Smooth muscle cell (in vitro differentiated cells): Measurements from ENCODE around the gene AATK. TPM values are rescaled to one million over a fixed set of nuclear protein-coding genes. Genes with fewer than 3 reads are reported as not detected.

Source experiments
- DNase-seq: peaks from one replicate; lab custom pipeline; 2025; ENCODE audit not compliant: unreplicated experiment; lab: John Stamatoyannopoulos, UW
- H2AFZ ChIP-seq: fragments of 200-600 bp; sonication (generic); 2 replicates; pipeline ENCODE4 v1.6.0; 2016; ENCODE audit warnings: antibody characterized with exemption, low read depth, mild to moderate bottlenecking
- H3F3A ChIP-seq: fragments of 200-600 bp; sonication (generic); 2 replicates; pipeline ENCODE4 v1.6.0; 2017; ENCODE audit warnings: antibody characterized with exemption, low read depth
- H3K27ac ChIP-seq: fragments of 200-600 bp; sonication (generic); 2 replicates; pipeline ENCODE4 v1.5.1; 2016; ENCODE audit warnings: low read depth, mild to moderate bottlenecking
- H3K27me3 ChIP-seq: fragments of 200-600 bp; sonication (generic); 2 replicates; pipeline ENCODE4 v1.6.1; 2016; ENCODE audit warnings: low read depth, mild to moderate bottlenecking
- H3K36me3 ChIP-seq: fragments of 200-600 bp; sonication (generic); 2 replicates; pipeline ENCODE4 v1.5.1; 2016; ENCODE audit warnings: low read depth
- H3K4me1 ChIP-seq: fragments of 200-600 bp; sonication (generic); 2 replicates; pipeline ENCODE4 v1.5.1; 2016; ENCODE audit warnings: low read depth
- H3K4me2 ChIP-seq: fragments of 200-600 bp; sonication (generic); 2 replicates; pipeline ENCODE4 v1.6.0; 2016; ENCODE audit warnings: mild to moderate bottlenecking
- H3K4me3 ChIP-seq: fragments of 200-600 bp; sonication (generic); 2 replicates; pipeline ENCODE4 v1.5.1; 2016; ENCODE audit warnings: mild to moderate bottlenecking
- H3K79me2 ChIP-seq: fragments of 200-600 bp; sonication (generic); 2 replicates; pipeline ENCODE4 v1.6.0; 2016; ENCODE audit warnings: low read depth, mild to moderate bottlenecking
- H3K9ac ChIP-seq: fragments of 200-600 bp; sonication (generic); 2 replicates; pipeline ENCODE4 v1.6.0; 2016; ENCODE audit warnings: low read depth
- H3K9me3 ChIP-seq: fragments of 200-600 bp; sonication (generic); replicated peaks from 2 replicates; pipeline ENCODE4 v1.5.1; 2016; ENCODE audit warnings: low read depth
- H4K20me1 ChIP-seq: fragments of 200-600 bp; sonication (generic); 2 replicates; pipeline ENCODE4 v1.6.0; 2016; ENCODE audit warnings: low read depth
- CTCF ChIP-seq: fragments of 200-600 bp; sonication (generic); IDR thresholded peaks from 2 replicates; pipeline ENCODE4 v1.5.1; 2017; ENCODE audit warnings: borderline replicate concordance, mild to moderate bottlenecking, antibody characterized with exemption; ENCODE audit not compliant: insufficient read depth, poor library complexity, severe bottlenecking
- WGBS: methylation state at CpG from one replicate; pipeline ENCODE4 v1.1.7; 2016; ENCODE audit warnings: low lambda C conversion rate; 5-methylcytosine and 5-hydroxymethylcytosine counted together
- polyA plus RNA-seq: library from polyadenylated mRNA; unstranded; fragments of >200 nt; fragmentation: Nextera tagmentation; extraction: Ambion mirVana; gene quantifications from 2 replicates; pipeline ENCODE4 v1.2.1, GENCODE V29; 2016
- total RNA-seq: library from RNA; depleted of rRNA; stranded (reverse); fragments of >200 nt; gene quantifications from 2 replicates; pipeline ENCODE4 v1.2.3, GENCODE V29; 2014

AATK gene
- total and polyA plus RNA-seq, 2 experiments from 2014 or later = 0.61 to 0.67 TPM

- Histone ChIP-seq H3K9me3 (no peaks in the 10 kb centered on the region), H3F3A (no peaks in the 10 kb centered on the region), H3K36me3 (no peaks in the 10 kb centered on the region), H2AFZ (no peak overlapping the region), H3K27me3 (peaks cover 19% of the 10 kb centered on the region), H3K4me2 (no peak overlapping the region), H3K4me3 (no peak overlapping the region), H3K4me1 (no peaks in the 10 kb centered on the region), H3K27ac (no peak overlapping the region), H3K79me2 (no peaks in the 10 kb centered on the region), H4K20me1 (no peaks in the 10 kb centered on the region), H3K9ac (no peak overlapping the region)
- TF ChIP-seq CTCF = no peak
- 93% methylated on average over 19 of the region's 19 CpGs for WGBS
- DNase-seq = no peak
Observed at GRCh38 chr17:81163051-81163695, 2.8 kb downstream of the AATK start.

- 84% methylated on average over 11 of the region's 11 CpGs for WGBS
- Histone ChIP-seq H3K4me2 (no peak overlapping the region), H3K36me3 (no peaks in the 10 kb centered on the region), H2AFZ (no peak overlapping the region), H3K27me3 (peaks cover 14% of the 10 kb centered on the region), H4K20me1 (no peaks in the 10 kb centered on the region), H3K27ac (no peak overlapping the region), H3F3A (no peaks in the 10 kb centered on the region), H3K4me3 (no peak overlapping the region), H3K79me2 (no peaks in the 10 kb centered on the region), H3K4me1 (no peaks in the 10 kb centered on the region), H3K9me3 (no peaks in the 10 kb centered on the region), H3K9ac (no peak overlapping the region)
- TF ChIP-seq CTCF = no peak
- no peak for DNase-seq
Observed at GRCh38 chr17:81162491-81162890, 3.5 kb downstream of the AATK start.

- H3K4me3 ChIP-seq = no peak overlapping the region
- no peak overlapping the region for H3K27ac ChIP-seq
- TF ChIP-seq CTCF = no peak
- peaks cover 10% of the 10 kb centered on the region for H3K27me3 ChIP-seq
- H3K9me3 ChIP-seq = no peaks in the 10 kb centered on the region
- no peaks in the 10 kb centered on the region for H3K79me2 ChIP-seq
- 95% methylated on average over 8 of the region's 16 CpGs for WGBS
- H2AFZ ChIP-seq = no peak overlapping the region
- no peak overlapping the region for H3K9ac ChIP-seq
- H3F3A ChIP-seq = no peaks in the 10 kb centered on the region
- H3K36me3 ChIP-seq = no peaks in the 10 kb centered on the region
- H4K20me1 ChIP-seq = no peaks in the 10 kb centered on the region
- no peak overlapping the region for H3K4me2 ChIP-seq
- no peak for DNase-seq
- no peaks in the 10 kb centered on the region for H3K4me1 ChIP-seq
Observed at GRCh38 chr17:81161972-81162371, 4.0 kb downstream of the AATK start.

GRCh38 chr17:81161536-81161935 lies 4.5 kb downstream of the AATK start:
- Histone ChIP-seq H3K4me3 (no peak overlapping the region), H3K79me2 (no peaks in the 10 kb centered on the region), H2AFZ (no peak overlapping the region), H3K27ac (no peak overlapping the region), H3K9ac (no peak overlapping the region), H3K4me2 (no peak overlapping the region), H3K27me3 (peaks cover 6% of the 10 kb centered on the region), H3K9me3 (no peaks in the 10 kb centered on the region), H3K4me1 (no peaks in the 10 kb centered on the region), H4K20me1 (no peaks in the 10 kb centered on the region), H3K36me3 (no peaks in the 10 kb centered on the region), H3F3A (no peaks in the 10 kb centered on the region)
- WGBS = 98% methylated on average over 15 of the region's 15 CpGs
- no peak for TF ChIP-seq CTCF
- DNase-seq = no peak
